ENCODE measurements around the gene FBXO24. TPM values are rescaled to one million over a fixed set of nuclear protein-coding genes. Genes with fewer than 3 reads are reported as not detected.

FBXO24 gene
- total and polyA plus RNA-seq, 3 experiments from 2014 or later, result 0.47 to 0.50 TPM; not detected in 1

DNA sequence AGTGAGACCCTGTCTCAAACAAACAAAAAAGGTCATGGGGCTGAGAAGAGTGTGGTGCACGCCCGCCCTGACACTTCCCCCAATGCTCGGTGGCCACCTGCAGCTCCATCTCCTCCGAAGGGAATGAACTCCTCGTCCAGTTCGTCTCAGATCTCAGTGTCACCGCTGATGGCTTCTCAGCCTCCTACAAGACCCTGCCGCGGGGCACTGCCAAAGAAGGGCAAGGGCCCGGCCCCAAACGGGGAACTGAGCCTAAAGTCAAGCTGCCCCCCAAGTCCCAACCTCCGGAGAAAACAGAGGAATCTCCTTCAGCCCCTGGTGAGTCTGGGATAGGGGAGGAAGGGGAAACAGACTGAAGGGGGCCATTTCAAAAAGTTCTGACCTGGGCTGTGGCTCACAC, 20.2 kb downstream of the FBXO24 start:
- DNase-seq, result no peak
- Histone ChIP-seq H3K27ac (ENCODE audit: low read depth, low read length) (no peak overlapping the region), H3K27me3 (ENCODE audit: insufficient read depth, low read length, poor library complexity, severe bottlenecking) (no peaks in the 10 kb centered on the region), H3K36me3 (ENCODE audit: insufficient read depth, low read length) (no peaks in the 10 kb centered on the region), H3K4me1 (ENCODE audit: insufficient read depth, low read length) (peaks cover 18% of the 10 kb centered on the region), H3K4me3 (ENCODE audit: low read length) (no peak overlapping the region), H3K9me3 (ENCODE audit: low read length) (no peaks in the 10 kb centered on the region)
- ChIA-PET CTCF (interaction anchor here (0.9 to 1.9 kb wide), 6 partner anchors 17 to 99 kb away, joined by 3 to 10 read pairs (median 8); partner anchors contain the start of genes FBXO24, LRCH4 and POP7), POLR2A (interaction anchor here (1.2 to 1.3 kb wide), 2 partner anchors 22 to 99 kb away, joined by 4 to 5 read pairs; no protein-coding TSS in a partner anchor)
- Mint-ChIP-seq H3K27me3 (no peaks in the 10 kb centered on the region), H3K9me3 (no peaks in the 10 kb centered on the region), H3K36me3 (no peaks in the 10 kb centered on the region), H3K4me1 (peaks cover 11 to 34% (median 18%) of the 10 kb centered on the region in 3 donors), H3K4me3 (peak overlapping the region in 6 of 7 donors; percentile 11 to 95 (median 72)), H3K27ac (peak overlapping the region in 1 of 8 donors; percentile 64)

DNA sequence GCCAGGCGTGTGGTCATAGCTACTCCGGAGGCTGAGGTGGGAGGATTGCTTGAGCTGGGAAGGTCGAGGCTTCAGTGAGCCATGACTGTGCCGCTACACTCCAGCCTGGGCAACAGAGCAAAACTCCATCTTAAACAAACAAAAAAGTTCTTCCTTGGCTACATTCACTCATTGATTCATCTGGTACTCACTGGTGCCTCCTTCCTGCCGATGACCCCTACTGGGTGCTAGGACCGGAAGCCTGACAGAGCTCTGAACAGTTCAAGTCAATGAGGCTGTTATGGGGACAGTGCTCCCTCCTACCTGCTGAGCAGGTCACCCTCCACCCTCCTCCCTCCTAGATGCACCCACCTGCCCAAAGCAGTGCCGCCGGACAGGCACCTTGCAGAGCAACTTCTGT, 21.0 kb downstream of the FBXO24 start:
- CTCF ChIA-PET, result interaction anchor here (0.8 to 1.7 kb wide), 4 partner anchors 22 to 106 kb away, joined by 3 to 5 read pairs (median 3); partner anchors contain the start of gene POP7
- no peaks in the 10 kb centered on the region for H3K9me3 Mint-ChIP-seq
- H3K27me3 Mint-ChIP-seq, result no peaks in the 10 kb centered on the region
- POLR2A ChIA-PET, result interaction anchor here (0.6 to 1.2 kb wide), 2 partner anchors 21 to 98 kb away, joined by 3 to 4 read pairs; partner anchors contain the start of genes FBXO24 and LRCH4
- Histone ChIP-seq H3K27ac (ENCODE audit: low read depth, low read length) (no peak overlapping the region), H3K4me3 (ENCODE audit: low read length) (no peak overlapping the region), H3K4me1 (ENCODE audit: insufficient read depth, low read length) (peaks cover 18% of the 10 kb centered on the region), H3K9me3 (ENCODE audit: low read length) (no peaks in the 10 kb centered on the region), H3K27me3 (ENCODE audit: insufficient read depth, low read length, poor library complexity, severe bottlenecking) (no peaks in the 10 kb centered on the region), H3K36me3 (ENCODE audit: insufficient read depth, low read length) (no peaks in the 10 kb centered on the region)
- H3K36me3 Mint-ChIP-seq, result peaks cover 0 to 2% (median 0%) of the 10 kb centered on the region in 3 donors
- H3K4me1 Mint-ChIP-seq, result peaks cover 15 to 37% (median 23%) of the 10 kb centered on the region in 3 donors
- H3K4me3 Mint-ChIP-seq, result peak overlapping the region in 2 of 7 donors; percentile 4 to 73
- H3K27ac Mint-ChIP-seq, result peak overlapping the region in 4 of 8 donors; percentile 44 to 76 (median 55)
- no peak for DNase-seq

DNA sequence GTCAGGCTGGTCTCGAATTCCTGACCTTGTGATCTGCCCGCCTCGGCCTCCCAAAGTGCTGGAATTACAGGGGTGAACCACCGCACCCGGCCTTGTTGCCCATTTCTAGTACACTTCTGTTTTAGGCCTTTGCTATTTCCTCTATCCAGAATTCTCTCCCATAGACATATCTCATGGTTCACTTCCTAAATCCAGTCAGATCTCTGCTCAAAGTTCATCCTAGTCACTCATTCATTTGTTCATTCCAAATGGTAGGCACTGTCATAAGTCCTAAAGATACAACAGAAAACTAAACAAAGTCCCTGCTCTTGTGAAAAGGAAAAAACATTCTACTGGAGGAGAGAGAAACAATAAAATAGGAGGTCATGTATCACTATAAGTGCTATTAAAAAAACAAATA, 23.8 kb downstream of the FBXO24 start:
- H3K9me3 Mint-ChIP-seq, result no peaks in the 10 kb centered on the region
- H3K36me3 Mint-ChIP-seq, result peaks cover 0 to 7% (median 2%) of the 10 kb centered on the region in 3 donors
- H3K27ac ChIP-seq (ENCODE audit: low read depth, low read length), result no peak overlapping the region
- peaks cover 23% of the 10 kb centered on the region for H3K4me1 ChIP-seq (ENCODE audit: insufficient read depth, low read length)
- H3K9me3 ChIP-seq (ENCODE audit: low read length), result no peaks in the 10 kb centered on the region
- ChIA-PET POLR2A (no interaction called here), CTCF (no interaction called here)
- DNase-seq, result no peak
- peaks cover 24 to 35% (median 34%) of the 10 kb centered on the region in 3 donors for H3K4me1 Mint-ChIP-seq
- no peaks in the 10 kb centered on the region for H3K27me3 ChIP-seq (ENCODE audit: insufficient read depth, low read length, poor library complexity, severe bottlenecking)
- peak overlapping the region in 5 of 8 donors; percentile 4 to 34 (median 25) for H3K27ac Mint-ChIP-seq
- no peak overlapping the region for H3K4me3 ChIP-seq (ENCODE audit: low read length)
- no peaks in the 10 kb centered on the region for H3K27me3 Mint-ChIP-seq
- H3K4me3 Mint-ChIP-seq, result peak overlapping the region in 6 of 7 donors; percentile 1 to 57 (median 32)
- H3K36me3 ChIP-seq (ENCODE audit: insufficient read depth, low read length), result no peaks in the 10 kb centered on the region

- Mint-ChIP-seq H3K9me3 (no peaks in the 10 kb centered on the region), H3K4me1 (peaks cover 20 to 24% (median 23%) of the 10 kb centered on the region in 3 donors), H3K4me3 (peak within 1 kb of the TSS; percentile 91 to 100 (median 99)), H3K27me3 (no peaks in the 10 kb centered on the region), H3K27ac (peak within 1 kb of the TSS; percentile 94 to 100 (median 100)), H3K36me3 (peaks cover 0 to 10% (median 7%) of the 10 kb centered on the region in 3 donors)
- no peaks in the 10 kb centered on the region for H3K9me3 ChIP-seq (ENCODE audit: low read length)
- POLR2A ChIA-PET, result interaction anchor here (0.7 to 3.5 kb wide), 16 partner anchors 15 to 183 kb away, joined by 3 to 31 read pairs (median 10); partner anchors contain the start of genes FBXO24, GNB2, LRCH4 and MEPCE
- CTCF ChIA-PET, result interaction anchor here (0.7 to 3.4 kb wide), 20 partner anchors 9 to 240 kb away, joined by 3 to 21 read pairs (median 6); partner anchors contain the start of genes FBXO24, GIGYF1, LRCH4 and POP7
- peak; percentile 96 to 98 (median 98) for DNase-seq
- H3K27me3 ChIP-seq (ENCODE audit: insufficient read depth, low read length, poor library complexity, severe bottlenecking), result no peaks in the 10 kb centered on the region
- peak within 1 kb of the TSS; percentile 99 for H3K27ac ChIP-seq (ENCODE audit: low read depth, low read length)
- peaks cover 19% of the 10 kb centered on the region for H3K4me1 ChIP-seq (ENCODE audit: insufficient read depth, low read length)
- peak within 1 kb of the TSS; percentile 99 for H3K4me3 ChIP-seq (ENCODE audit: low read length)
- no peaks in the 10 kb centered on the region for H3K36me3 ChIP-seq (ENCODE audit: insufficient read depth, low read length)
These were observed 26.0 kb downstream of the FBXO24 start, which contains the start of gene MOSPD3 for GRCh38 chr7:100611983-100612729. Gene MOSPD3, plus strand, starts transcription at chr7:100612540. Its CDS starts 252 bp downstream, at chr7:100612792.

DNA sequence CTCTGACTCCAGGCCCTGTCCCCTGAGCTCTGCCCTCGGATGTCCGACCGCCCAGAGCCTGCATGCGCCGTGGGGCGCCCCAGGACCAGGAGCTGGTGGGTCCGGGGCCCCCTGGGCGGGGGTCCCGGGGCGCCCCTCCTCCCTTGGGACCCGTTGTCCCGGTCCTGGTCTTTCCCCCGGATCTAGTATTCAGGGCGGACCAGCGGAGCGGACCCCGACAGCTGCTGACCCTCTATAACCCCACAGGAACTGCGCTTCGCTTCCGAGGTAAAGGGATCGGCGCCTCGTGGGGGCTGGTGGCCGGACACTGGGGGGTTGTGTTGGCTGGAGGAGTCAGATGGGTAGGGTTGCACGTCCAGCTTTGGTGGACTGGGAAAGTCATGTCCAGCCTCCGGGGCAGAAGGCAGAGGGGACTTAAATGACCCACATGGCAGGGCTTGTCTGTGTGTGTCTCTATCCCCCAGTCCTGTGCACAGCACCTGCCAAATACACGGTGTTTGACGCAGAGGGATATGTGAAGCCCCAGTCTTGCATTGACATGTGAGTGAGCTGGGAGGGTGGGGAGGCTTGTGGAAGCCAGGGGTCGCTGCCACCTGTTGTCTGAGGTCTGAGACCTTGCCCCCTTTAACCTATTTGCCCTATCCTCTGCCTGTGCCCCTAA, 26.7 kb downstream of the FBXO24 start:
- Mint-ChIP-seq H3K4me1 (peaks cover 20 to 24% (median 23%) of the 10 kb centered on the region in 3 donors), H3K27ac (peak overlapping the region in 7 of 8 donors; percentile 39 to 94 (median 87)), H3K27me3 (no peaks in the 10 kb centered on the region), H3K4me3 (peak overlapping the region; percentile 85 to 100 (median 98)), H3K9me3 (no peaks in the 10 kb centered on the region), H3K36me3 (peaks cover 0 to 10% (median 7%) of the 10 kb centered on the region in 3 donors)
- ChIA-PET CTCF (interaction anchor here (1.0 to 3.4 kb wide), 21 partner anchors 8 to 239 kb away, joined by 3 to 21 read pairs (median 6); partner anchors contain the start of genes FBXO24, GIGYF1, LRCH4 and POP7), POLR2A (interaction anchor here (0.8 to 3.5 kb wide), 14 partner anchors 14 to 183 kb away, joined by 3 to 31 read pairs (median 10); partner anchors contain the start of genes FBXO24, GNB2, LRCH4 and MEPCE)
- Histone ChIP-seq H3K9me3 (ENCODE audit: low read length) (no peaks in the 10 kb centered on the region), H3K4me1 (ENCODE audit: insufficient read depth, low read length) (peaks cover 19% of the 10 kb centered on the region), H3K4me3 (ENCODE audit: low read length) (peak overlapping the region; percentile 99), H3K27ac (ENCODE audit: low read depth, low read length) (peak overlapping the region; percentile 99), H3K36me3 (ENCODE audit: insufficient read depth, low read length) (no peaks in the 10 kb centered on the region), H3K27me3 (ENCODE audit: insufficient read depth, low read length, poor library complexity, severe bottlenecking) (no peaks in the 10 kb centered on the region)
- peak in 2 of 5 donors; percentile 17 to 43 for DNase-seq

DNA sequence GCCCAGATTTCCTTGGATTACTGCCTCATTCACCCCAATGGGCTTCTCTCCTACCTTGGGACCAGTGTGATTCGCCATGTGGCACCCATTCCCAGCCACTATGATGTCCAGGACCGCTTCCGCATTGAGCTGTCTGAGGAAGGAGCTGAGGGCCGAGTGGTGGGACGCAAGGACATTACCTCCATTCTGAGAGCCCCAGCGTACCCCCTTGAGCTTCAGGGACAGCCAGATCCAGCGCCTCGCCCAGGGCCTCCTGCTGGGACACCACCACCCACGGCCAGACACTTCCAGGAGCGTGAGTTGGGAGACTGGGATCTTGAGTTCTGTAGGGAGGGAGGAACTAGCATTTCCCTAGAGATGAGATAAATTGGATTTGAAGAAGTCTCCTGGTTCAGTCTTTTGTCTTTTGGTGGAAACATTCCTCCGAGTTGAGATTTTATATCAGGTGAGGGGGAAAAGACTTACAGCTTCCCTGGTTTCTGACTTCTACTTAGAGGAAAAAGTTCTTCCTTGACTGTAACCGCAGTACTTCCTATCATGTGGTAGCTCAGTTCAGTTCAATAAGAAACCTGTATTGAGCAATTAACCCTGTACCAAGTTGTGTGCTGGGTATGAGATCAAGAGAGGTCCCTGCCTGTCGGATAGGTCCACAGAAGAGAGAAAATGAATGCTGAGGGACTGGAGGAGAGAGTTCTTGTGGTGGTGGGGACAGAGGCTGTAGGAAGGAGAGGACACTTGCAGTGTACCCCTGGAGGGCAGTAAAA, 27.5 kb downstream of the FBXO24 start:
- CTCF ChIA-PET, result interaction anchor here (0.9 to 3.4 kb wide), 16 partner anchors 8 to 238 kb away, joined by 3 to 21 read pairs (median 7); partner anchors contain the start of genes FBXO24, GIGYF1, LRCH4 and POP7
- Mint-ChIP-seq H3K9me3 (no peaks in the 10 kb centered on the region), H3K4me1 (peaks cover 20 to 24% (median 23%) of the 10 kb centered on the region in 3 donors), H3K27me3 (no peaks in the 10 kb centered on the region), H3K36me3 (peaks cover 0 to 10% (median 7%) of the 10 kb centered on the region in 3 donors), H3K27ac (peak overlapping the region in 5 of 8 donors; percentile 39 to 94 (median 51)), H3K4me3 (peak overlapping the region; percentile 84 to 94 (median 85))
- Histone ChIP-seq H3K9me3 (ENCODE audit: low read length) (no peaks in the 10 kb centered on the region), H3K36me3 (ENCODE audit: insufficient read depth, low read length) (no peaks in the 10 kb centered on the region), H3K4me3 (ENCODE audit: low read length) (peak overlapping the region; percentile 99), H3K27ac (ENCODE audit: low read depth, low read length) (no peak overlapping the region), H3K27me3 (ENCODE audit: insufficient read depth, low read length, poor library complexity, severe bottlenecking) (no peaks in the 10 kb centered on the region), H3K4me1 (ENCODE audit: insufficient read depth, low read length) (peaks cover 19% of the 10 kb centered on the region)
- POLR2A ChIA-PET, result interaction anchor here (1.0 to 3.5 kb wide), 7 partner anchors 28 to 184 kb away, joined by 5 to 31 read pairs (median 10); partner anchors contain the start of genes FBXO24, GNB2, LRCH4 and MEPCE
- no peak for DNase-seq
